SK-N-SH (cell line): ENCODE results near the gene CCP110. TPM values are rescaled to one million over a fixed set of nuclear protein-coding genes. Genes with fewer than 3 reads are reported as not detected.

ENCODE experiments used
- CTCF ChIA-PET: fragments of 300-600, 350-600 bp; formaldehyde crosslinking; extraction: SDS; loops from one replicate; lab custom pipeline; 2021; lab: Yijun Ruan, JAX
- POLR2A ChIA-PET: fragments of 350-600 bp; sonication (Branson Sonifier 250); formaldehyde crosslinking; extraction: SDS; loops from one replicate; lab custom pipeline; 2020; ENCODE audit warnings: antibody characterized with exemption, inconsistent platforms; lab: Yijun Ruan, JAX
- DNase-seq: peaks from one replicate; pipeline ENCODE4 v3.0.0; 2012
- H2AFZ ChIP-seq: fragments of 200-600 bp; sonication (generic); 2 replicates; pipeline ENCODE4 v1.8.1; 2016; ENCODE audit warnings: antibody characterized with exemption, mild to moderate bottlenecking, low read depth
- H3F3A ChIP-seq: fragments of 200-600 bp; sonication (generic); replicated peaks from 2 replicates; pipeline ENCODE3; 2016; ENCODE audit warnings: antibody characterized with exemption, mild to moderate bottlenecking; ENCODE audit not compliant: insufficient read depth
- H3K27ac ChIP-seq, 2 experiments: fragments of 200-500 bp in 1 of 2; fragments of 200-600 bp in 1 of 2; sonication (Bioruptor generic) in 1 of 2; sonication (generic), shearing (Covaris generic) in 1 of 2; 2 replicates each; pipeline versions ENCODE4 v1.5.1 to v1.6.1; 2014 to 2016; ENCODE audit warnings: low read depth in 2 of 2, inconsistent platforms in 1 of 2, low read length in 1 of 2, mild to moderate bottlenecking in 1 of 2, mixed read lengths in 1 of 2
- H3K27me3 ChIP-seq: fragments of 200-600 bp; sonication (generic), shearing (Covaris generic); 2 replicates; pipeline ENCODE4 v1.6.1; 2016; ENCODE audit warnings: mixed run types; ENCODE audit not compliant: insufficient read depth
- H3K36me3 ChIP-seq, 2 experiments: fragments of 200-500 bp in 1 of 2; fragments of 200-600 bp in 1 of 2; sonication (Bioruptor generic) in 1 of 2; sonication (generic) in 1 of 2; replicated peaks in 1 of 2; 2 replicates each; pipeline versions ENCODE3 to v1.5.1; 2014 to 2016; ENCODE audit warnings: low read length in 1 of 2, mild to moderate bottlenecking in 1 of 2; ENCODE audit not compliant: insufficient read depth in 2 of 2, control insufficient read depth in 1 of 2
- H3K4me1 ChIP-seq, 2 experiments: fragments of 200-500 bp in 1 of 2; fragments of 200-600 bp in 1 of 2; sonication (Bioruptor generic) in 1 of 2; sonication (generic), shearing (Covaris generic) in 1 of 2; 2 replicates each; pipeline versions ENCODE4 v1.5.1 to v1.6.1; 2014 to 2016; ENCODE audit warnings: low read depth in 1 of 2, low read length in 1 of 2, mixed run types in 1 of 2; ENCODE audit not compliant: insufficient read depth in 2 of 2, control insufficient read depth in 1 of 2
- H3K4me2 ChIP-seq: fragments of 200-600 bp; sonication (generic), shearing (Covaris generic); 2 replicates; pipeline ENCODE4 v1.6.1; 2017; ENCODE audit warnings: mixed run types
- H3K4me3 ChIP-seq, 2 experiments: fragments of 200-500 bp in 1 of 2; fragments of 200-600 bp in 1 of 2; sonication (Bioruptor generic) in 1 of 2; sonication (generic), shearing (Covaris generic) in 1 of 2; 2 replicates each; pipeline versions ENCODE4 v1.5.1 to v1.8.1; 2014 to 2016; ENCODE audit warnings: low read depth in 2 of 2, inconsistent platforms in 1 of 2, low read length in 1 of 2, mild to moderate bottlenecking in 1 of 2, mixed read lengths in 1 of 2, moderate library complexity in 1 of 2
- H3K79me2 ChIP-seq: fragments of 200-600 bp; sonication (generic); 2 replicates; pipeline ENCODE4 v1.8.1; 2017; ENCODE audit warnings: mild to moderate bottlenecking; ENCODE audit not compliant: insufficient read depth
- H3K9ac ChIP-seq: fragments of 200-600 bp; sonication (generic); 2 replicates; pipeline ENCODE4 v1.6.1; 2017; ENCODE audit warnings: mixed run types
- H3K9me2 ChIP-seq: fragments of 200-600 bp; sonication (generic); 2 replicates; pipeline ENCODE4 v1.6.1; 2017; ENCODE audit warnings: mixed run types
- H3K9me3 ChIP-seq: fragments of 200-600 bp; sonication (generic); 2 replicates; pipeline ENCODE4 v1.6.1; 2017; ENCODE audit warnings: mixed run types, mild to moderate bottlenecking, moderate library complexity
- H4K20me1 ChIP-seq: fragments of 200-600 bp; sonication (generic); 2 replicates; pipeline ENCODE4 v1.6.1; 2017; ENCODE audit warnings: mild to moderate bottlenecking, mixed run types; ENCODE audit not compliant: insufficient read depth
- CTCF ChIP-seq: fragments of 200-600 bp; sonication (generic); IDR thresholded peaks from 2 replicates; pipeline ENCODE4 v1.6.1; 2017; ENCODE audit warnings: antibody characterized with exemption, mild to moderate bottlenecking, moderate library complexity
- EZH2phosphoT487 ChIP-seq: fragments of 200-600 bp; sonication (generic); IDR thresholded peaks from 2 replicates; pipeline ENCODE4 v1.6.1; 2017; ENCODE audit warnings: low read depth, mixed run types, mild to moderate bottlenecking, antibody characterized with exemption, moderate library complexity, borderline replicate concordance
- FOXJ3 ChIP-seq: sonication (generic); formaldehyde crosslinking; IDR thresholded peaks from 2 replicates; pipeline ENCODE4 v1.5.1; 2020; ENCODE audit warnings: mild to moderate bottlenecking, missing genetic modification reagents
- FOXM1 ChIP-seq: IDR thresholded peaks from 2 replicates; pipeline ENCODE4 v1.4.0; 2012; ENCODE audit warnings: low read depth, mild to moderate bottlenecking
- MAX ChIP-seq: IDR thresholded peaks from 2 replicates; pipeline ENCODE4 v1.4.0; 2012; ENCODE audit warnings: low read depth
- NRF1 ChIP-seq: IDR thresholded peaks from 2 replicates; pipeline ENCODE4 v1.6.1; 2012; ENCODE audit warnings: low read depth, mild to moderate bottlenecking, low read length
- RAD21 ChIP-seq: IDR thresholded peaks from 2 replicates; pipeline ENCODE4 v1.6.1; 2012; ENCODE audit warnings: mild to moderate bottlenecking, low read length
- RXRA ChIP-seq: IDR thresholded peaks from 2 replicates; pipeline ENCODE4 v1.4.0; 2012; ENCODE audit warnings: low read depth, mild to moderate bottlenecking, borderline replicate concordance
- SIN3A ChIP-seq: IDR thresholded peaks from 2 replicates; pipeline ENCODE4 v1.6.1; 2012; ENCODE audit warnings: low read depth, mild to moderate bottlenecking, low read length, moderate library complexity, borderline replicate concordance
- SMC3 ChIP-seq: IDR thresholded peaks from 2 replicates; pipeline ENCODE4 v1.6.1; 2012; ENCODE audit warnings: low read depth, low read length, improper control_type of control experiment
- TAF1 ChIP-seq: IDR thresholded peaks from 2 replicates; pipeline ENCODE4 v1.6.1; 2012; ENCODE audit warnings: low read depth, mild to moderate bottlenecking, low read length, moderate library complexity, borderline replicate concordance
- WGBS: methylation state at CpG from one replicate; pipeline ENCODE4 v1.1.6; 2017; ENCODE audit warnings: low lambda C conversion rate; 5-methylcytosine and 5-hydroxymethylcytosine counted together
- polyA plus RNA-seq, 3 experiments: library from polyadenylated mRNA; depleted of rRNA; stranded (reverse); fragments of >200 nt; gene quantifications; 2 replicates each; pipeline ENCODE4 v1.2.3, GENCODE V29; 2012
- TF ChIP-seq, protein P1 (sequence below): fragments of 150-350 bp; IDR thresholded peaks from 2 replicates; pipeline ENCODE4 v1.6.1; 2016; ENCODE audit warnings: mild to moderate bottlenecking, low read depth, low read length
- TF ChIP-seq, protein P2 (sequence below): IDR thresholded peaks from 2 replicates; pipeline ENCODE4 v1.4.0; 2012; ENCODE audit warnings: low read depth, borderline replicate concordance

Gene CCP110
- polyA plus RNA-seq, 1 of the 3 experiments (the other 2 are of a cell fraction): 5.4 TPM

DNA sequence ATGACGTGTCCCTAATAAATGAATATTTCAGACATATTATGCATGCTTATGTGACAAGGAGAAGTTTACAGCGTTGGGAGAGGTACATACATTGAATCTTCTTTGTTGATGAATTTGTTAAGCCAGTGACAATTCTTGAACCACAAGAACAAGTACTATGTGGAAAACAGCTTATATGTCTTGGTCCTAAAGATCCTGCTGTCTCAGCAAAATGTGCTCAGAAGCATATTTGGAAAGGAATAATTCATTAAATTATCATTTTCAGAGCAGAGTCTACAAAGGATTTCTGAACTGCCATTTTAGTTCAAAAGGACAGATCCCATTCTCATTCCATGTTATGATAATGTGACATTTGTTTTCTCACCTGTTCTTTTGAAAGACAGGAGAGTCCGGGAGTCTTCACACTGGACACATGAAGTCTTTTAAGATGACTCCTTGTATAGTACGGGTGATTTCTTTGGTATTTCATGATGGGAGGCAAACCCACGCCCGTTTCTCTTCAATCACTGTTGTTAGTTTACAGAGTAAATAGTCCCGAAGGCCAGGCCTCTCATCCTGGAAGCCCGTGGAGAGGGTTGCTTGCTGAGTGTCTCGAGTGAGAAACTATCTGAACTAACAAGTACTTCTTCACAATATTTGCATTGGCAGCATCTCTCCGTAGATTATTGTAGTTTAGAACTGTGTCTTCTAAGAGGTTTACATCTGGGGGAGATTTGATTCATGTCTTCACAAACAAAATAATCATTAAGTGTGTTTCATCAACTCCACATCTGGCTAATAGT is 58.5 kb downstream of the CCP110 start:
- Histone ChIP-seq H3K4me3 (no peak overlapping the region), H4K20me1 (no peaks in the 10 kb centered on the region), H3K36me3 (peaks cover 49 to 56% of the 10 kb centered on the region in 2 experiments), H3K79me2 (no peaks in the 10 kb centered on the region), H3K4me1 (no peaks in the 10 kb centered on the region), H3K9me3 (no peaks in the 10 kb centered on the region), H3K27me3 (no peaks in the 10 kb centered on the region), H3K9me2 (no peaks in the 10 kb centered on the region), H3K27ac (no peak overlapping the region), H3K9ac (no peak overlapping the region), H2AFZ (no peak overlapping the region), H3F3A (peaks cover 5% of the 10 kb centered on the region), H3K4me2 (no peak overlapping the region)
- DNase-seq: no peak
- 81% methylated on average over 10 of the region's 10 CpGs for WGBS
- CTCF ChIA-PET: interaction anchor here (0.6 to 1.3 kb wide), 2 partner anchors 15 to 304 kb away, joined by 3 to 5 read pairs; no protein-coding TSS in a partner anchor
- TF ChIP-seq MAX: no peak
- no peak for TF ChIP-seq EZH2phosphoT487
- TF ChIP-seq NRF1: no peak
- TF ChIP-seq, protein P1, sequence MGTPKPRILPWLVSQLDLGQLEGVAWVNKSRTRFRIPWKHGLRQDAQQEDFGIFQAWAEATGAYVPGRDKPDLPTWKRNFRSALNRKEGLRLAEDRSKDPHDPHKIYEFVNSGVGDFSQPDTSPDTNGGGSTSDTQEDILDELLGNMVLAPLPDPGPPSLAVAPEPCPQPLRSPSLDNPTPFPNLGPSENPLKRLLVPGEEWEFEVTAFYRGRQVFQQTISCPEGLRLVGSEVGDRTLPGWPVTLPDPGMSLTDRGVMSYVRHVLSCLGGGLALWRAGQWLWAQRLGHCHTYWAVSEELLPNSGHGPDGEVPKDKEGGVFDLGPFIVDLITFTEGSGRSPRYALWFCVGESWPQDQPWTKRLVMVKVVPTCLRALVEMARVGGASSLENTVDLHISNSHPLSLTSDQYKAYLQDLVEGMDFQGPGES: no peak
- TF ChIP-seq FOXM1: no peak
- POLR2A ChIA-PET: no interaction called here

DNA sequence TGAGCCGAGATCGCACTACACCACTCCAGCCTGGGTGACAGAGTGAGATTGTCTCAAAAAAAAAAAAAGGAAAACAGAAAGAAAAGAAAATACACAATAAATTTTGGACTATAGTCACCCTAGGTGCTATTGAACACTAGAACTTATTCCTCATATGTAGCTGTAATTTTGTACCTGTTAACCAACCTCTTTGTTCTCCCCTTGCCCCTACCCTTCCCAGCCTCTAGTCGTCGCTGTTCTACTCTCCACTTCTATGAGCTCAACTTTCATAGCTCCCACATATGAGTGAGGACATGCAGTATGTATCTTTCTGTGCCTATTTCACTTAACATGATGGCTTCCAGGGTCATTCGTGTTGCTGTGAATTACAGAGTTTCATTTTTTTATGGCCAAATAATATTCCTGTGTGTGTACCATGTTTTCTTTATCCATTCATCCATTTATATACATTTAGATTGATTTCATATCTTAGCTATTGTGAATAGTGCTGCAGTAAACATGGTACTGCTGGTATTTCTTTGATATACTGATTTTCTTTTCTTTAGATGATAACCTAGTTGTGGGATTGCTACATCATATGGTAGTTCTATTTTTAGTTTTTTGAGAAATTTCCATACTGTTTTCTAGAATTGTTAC is 60.0 kb downstream of the CCP110 start:
- H2AFZ ChIP-seq: no peak overlapping the region
- H3K27ac ChIP-seq: no peak overlapping the region
- no peaks in the 10 kb centered on the region for H3K4me1 ChIP-seq
- H3K36me3 ChIP-seq: peaks cover 34 to 46% of the 10 kb centered on the region in 2 experiments
- no peaks in the 10 kb centered on the region for H3K9me3 ChIP-seq
- WGBS: 54% methylated on average over 5 of the region's 5 CpGs
- no peaks in the 10 kb centered on the region for H3K9me2 ChIP-seq
- no peak overlapping the region for H3K9ac ChIP-seq
- H3K27me3 ChIP-seq: no peaks in the 10 kb centered on the region
- H3F3A ChIP-seq: peaks cover 5% of the 10 kb centered on the region
- TF ChIP-seq MAX (no peak), RXRA (no peak), EZH2phosphoT487 (no peak), RAD21 (peak; percentile 57), FOXJ3 (CRISPR knock-in tag) (no peak), CTCF (peak; percentile 69), TAF1 (no peak), SIN3A (no peak), SMC3 (peak; percentile 46)
- TF ChIP-seq, protein P2, sequence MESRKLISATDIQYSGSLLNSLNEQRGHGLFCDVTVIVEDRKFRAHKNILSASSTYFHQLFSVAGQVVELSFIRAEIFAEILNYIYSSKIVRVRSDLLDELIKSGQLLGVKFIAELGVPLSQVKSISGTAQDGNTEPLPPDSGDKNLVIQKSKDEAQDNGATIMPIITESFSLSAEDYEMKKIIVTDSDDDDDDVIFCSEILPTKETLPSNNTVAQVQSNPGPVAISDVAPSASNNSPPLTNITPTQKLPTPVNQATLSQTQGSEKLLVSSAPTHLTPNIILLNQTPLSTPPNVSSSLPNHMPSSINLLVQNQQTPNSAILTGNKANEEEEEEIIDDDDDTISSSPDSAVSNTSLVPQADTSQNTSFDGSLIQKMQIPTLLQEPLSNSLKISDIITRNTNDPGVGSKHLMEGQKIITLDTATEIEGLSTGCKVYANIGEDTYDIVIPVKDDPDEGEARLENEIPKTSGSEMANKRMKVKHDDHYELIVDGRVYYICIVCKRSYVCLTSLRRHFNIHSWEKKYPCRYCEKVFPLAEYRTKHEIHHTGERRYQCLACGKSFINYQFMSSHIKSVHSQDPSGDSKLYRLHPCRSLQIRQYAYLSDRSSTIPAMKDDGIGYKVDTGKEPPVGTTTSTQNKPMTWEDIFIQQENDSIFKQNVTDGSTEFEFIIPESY: no peak
- no peaks in the 10 kb centered on the region for H4K20me1 ChIP-seq
- H3K4me3 ChIP-seq: no peak overlapping the region
- POLR2A ChIA-PET: no interaction called here
- H3K79me2 ChIP-seq: no peaks in the 10 kb centered on the region
- no peak overlapping the region for H3K4me2 ChIP-seq
- peak; percentile 51 for DNase-seq
- CTCF ChIA-PET: interaction anchor here (0.6 to 3.7 kb wide), 30 partner anchors 10 to 805 kb away, joined by 3 to 27 read pairs (median 4); partner anchors contain the start of genes GPRC5B and VPS35L
